Umbilical cord (tissue), 2 donors: ENCODE results near the gene PHF20. TPM values are rescaled to one million over a fixed set of nuclear protein-coding genes. Genes with fewer than 3 reads are reported as not detected.
"Not testable (repeated sequence)": the region's sequence is repeated elsewhere in the genome, so short reads cannot be mapped to it uniquely, and the experiment has no call there.

Experiments
- DNase-seq: peaks from one replicate; pipeline ENCODE4 v3.0.0-alpha.2; 2015; ENCODE audit warnings: low spot score
- total RNA-seq: library from RNA; depleted of rRNA; stranded (reverse); fragments of >200 nt; gene quantifications from one replicate; pipeline ENCODE4 v1.2.3, GENCODE V29; 2014; ENCODE audit warnings: low replicate concordance; ENCODE audit not compliant: insufficient read depth

Gene PHF20
- total RNA-seq, 1 donor from 2014 or later: 58.5 TPM

DNA sequence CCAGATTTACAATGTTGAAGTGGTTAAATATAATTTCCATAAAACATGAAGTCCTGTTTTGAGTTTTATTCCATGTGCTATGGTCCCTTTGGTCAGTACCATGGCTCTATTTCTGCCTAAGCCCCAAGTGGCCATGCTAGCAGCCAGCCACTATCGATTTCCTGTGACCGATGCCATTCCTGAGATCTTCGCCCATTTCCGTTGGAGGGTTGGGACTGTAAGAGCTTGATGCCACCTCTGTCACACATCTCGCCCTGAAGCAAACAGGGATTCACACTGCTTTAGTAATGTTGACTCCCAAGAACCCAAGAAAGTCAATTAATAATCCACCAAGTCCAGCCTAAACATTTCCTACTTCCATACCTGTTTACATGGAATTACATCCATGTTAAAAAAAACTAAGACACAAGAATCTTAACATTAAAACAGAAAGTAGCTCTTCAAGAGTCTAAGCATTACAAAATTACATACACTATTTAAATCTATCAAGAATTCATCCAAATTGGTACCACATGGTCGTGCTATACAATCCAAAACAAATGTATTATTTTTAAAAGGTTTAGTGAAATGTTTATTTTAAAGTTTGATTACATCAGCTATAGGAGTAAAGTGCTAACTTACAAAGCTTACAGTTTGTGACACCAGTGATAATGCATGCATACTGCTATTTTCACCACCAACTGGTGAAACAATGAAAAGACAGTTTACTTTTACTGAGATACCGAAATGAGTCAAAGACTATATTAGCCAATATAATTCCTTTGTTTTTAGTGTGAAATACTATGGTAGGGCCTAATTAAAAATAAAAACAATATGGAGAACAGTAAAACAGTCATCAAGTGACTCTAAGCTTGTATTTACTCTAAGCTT lies 32.3 kb upstream of the PHF20 start:
- no peak for DNase-seq

DNA sequence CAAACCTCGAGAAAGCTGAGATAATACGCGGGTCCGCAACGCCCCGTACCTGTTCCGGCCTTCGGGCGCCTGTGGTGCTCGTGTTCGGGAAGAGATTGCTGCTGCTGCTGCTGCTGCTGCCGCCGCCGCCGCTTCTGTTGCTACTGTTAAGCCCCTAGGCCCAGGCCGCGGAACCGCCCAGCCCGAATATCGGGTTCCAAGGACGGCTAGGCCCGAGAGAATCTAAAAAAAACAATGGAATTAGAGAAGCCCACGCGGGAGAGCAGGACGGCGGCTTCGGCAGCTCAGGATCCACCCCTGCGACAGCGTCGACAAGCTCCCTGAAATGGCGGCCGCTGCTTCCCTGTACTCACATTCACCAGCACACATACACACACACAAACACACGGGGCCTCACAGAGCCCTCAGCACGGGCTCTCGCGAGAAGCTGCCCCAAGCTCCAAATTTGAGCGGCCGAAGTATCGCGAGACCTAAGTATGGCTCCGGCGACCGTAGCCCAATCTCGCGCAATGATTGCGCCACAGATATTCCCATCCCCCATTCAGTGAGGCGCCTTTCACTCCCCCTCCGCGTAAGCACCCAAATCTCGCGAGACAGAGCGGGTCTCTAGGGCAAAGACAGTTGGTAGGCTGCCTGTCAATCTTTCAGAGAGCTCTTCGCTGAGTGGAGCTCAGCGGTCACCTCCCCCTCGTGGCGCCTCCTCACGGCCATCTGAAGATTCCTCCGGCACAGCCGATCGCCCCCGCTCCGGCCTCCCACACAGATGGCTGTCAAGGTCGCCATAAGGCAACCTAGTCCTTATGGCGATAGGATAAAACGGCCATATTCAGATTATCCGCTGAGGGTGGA lies 29.7 kb upstream of the PHF20 start, which contains the start of gene RBM39:
Gene RBM39 (minus strand): TSS at position 369 of the 849 bp plus-strand sequence. CDS start 1,386 bp downstream, outside the sequence.
- DNase-seq: peak; percentile 100

DNA sequence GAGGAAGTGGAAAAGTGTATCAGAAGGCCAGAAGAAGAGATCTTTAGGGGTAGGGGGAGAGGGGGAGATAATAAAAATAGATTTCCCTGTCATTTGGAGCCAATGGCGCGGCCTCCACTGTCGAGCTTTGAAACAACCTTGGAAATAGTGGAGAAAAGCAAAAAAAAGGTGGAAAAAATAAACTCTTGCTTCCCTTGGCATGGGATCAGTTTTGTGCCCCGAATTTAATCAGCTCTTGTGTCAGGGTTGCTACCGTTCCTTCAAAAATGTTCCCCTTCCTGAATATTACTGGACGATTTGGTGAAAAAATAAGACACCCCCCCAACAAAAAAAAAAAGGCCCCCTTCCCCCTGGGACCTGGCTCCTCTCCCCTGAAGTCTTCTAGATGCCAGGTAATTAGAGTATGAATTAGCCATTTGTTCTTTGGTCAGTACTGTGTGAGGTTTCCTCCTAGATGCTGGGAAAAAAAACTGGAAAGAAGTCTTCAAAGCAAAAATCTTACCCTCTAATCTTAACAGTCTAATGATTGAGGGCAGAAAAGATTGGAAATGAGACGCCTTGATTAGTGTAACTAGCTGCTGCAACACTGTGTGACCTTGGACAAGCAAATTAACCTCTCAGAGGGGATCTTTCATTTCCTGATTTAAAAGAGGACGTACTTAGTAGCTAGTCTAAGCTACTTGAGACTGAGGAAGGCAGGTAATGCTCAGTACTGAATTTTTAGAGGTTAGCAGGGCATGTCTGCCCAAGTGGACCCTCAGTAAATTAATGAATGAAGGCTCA lies 28.9 kb upstream of the PHF20 start:
- peak; percentile 32 for DNase-seq

- DNase-seq: peak; percentile 18
Observed at GRCh38 chr20:35743693-35744491, 27.9 kb upstream of the PHF20 start.

GRCh38 chr20:35744492-35744841 lies 27.3 kb upstream of the PHF20 start:
- not testable (repeated sequence) for DNase-seq

GRCh38 chr20:35750611-35751010 lies 21.2 kb upstream of the PHF20 start:
- DNase-seq: no peak

DNA sequence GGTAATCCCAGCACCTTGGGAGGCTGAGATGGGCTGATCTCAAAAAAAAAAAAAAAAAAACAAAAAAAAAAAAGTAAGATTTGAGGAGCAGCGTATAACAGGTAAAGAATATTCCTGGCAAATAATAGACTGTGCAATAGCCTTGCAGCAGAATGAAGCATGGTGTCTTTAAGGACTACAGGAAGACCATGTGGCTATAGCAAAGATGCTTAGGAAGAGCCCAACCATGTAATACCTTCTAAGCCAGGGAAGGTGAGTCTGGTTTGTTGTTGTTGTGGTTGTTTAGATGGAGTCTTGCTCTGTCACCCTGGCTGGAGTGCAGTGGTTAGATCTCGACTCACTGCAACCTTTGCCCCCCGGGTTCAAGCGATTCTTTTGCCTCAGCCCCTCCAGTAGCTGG lies 15.4 kb upstream of the PHF20 start:
- no peak for DNase-seq

DNA sequence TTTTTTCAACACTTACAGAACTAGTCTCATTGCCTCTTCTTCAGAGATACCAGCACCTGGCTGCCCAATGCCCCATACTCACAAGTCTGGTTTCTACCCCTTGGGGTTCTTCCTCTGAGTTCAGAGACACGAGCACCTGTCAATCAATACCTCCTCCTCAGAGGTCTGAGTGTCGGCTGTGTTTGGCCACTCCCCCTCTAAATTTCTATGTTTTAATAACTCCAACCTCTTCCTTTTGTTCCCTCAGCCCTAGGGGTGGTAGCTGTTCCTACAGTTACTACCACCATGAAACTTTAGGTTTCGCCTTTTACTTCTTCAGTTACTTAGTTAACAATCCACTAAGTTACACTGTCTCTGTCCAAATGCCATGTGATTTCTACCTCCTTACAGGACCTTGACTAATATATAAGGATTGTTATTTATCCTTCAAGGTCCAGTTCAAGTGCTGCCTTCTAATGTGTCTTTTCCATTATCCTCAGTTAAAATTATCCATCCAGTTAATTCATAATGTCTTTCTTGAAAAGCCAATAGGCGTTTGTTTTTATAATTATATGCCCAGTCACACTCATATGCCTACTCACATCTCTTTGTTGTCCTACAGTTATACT lies 14.6 kb upstream of the PHF20 start:
- DNase-seq: no peak

DNA sequence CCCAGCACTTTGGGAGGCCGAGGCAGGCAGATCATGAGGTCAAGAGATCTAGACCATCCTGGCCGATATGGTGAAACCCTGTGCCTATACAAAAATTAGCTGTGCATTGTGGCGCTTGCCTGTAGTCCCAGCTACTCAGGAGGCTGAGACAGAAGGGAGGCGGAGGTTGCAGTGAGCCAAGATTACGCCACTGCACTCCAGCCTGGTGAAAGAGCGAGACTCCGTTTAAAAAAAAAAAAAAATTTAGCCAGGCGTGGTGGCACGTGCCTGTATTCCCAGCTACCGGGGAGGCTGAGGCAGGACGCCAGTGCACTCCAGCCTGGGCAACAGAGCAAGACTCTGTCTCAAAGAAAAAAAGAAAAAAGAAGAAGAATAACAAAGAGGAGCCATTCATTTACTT lies 10.3 kb upstream of the PHF20 start:
- not testable (repeated sequence) for DNase-seq

- DNase-seq: no peak
Observed at GRCh38 chr20:35762461-35762860, 9.4 kb upstream of the PHF20 start.

- DNase-seq: not testable (repeated sequence)
Observed at GRCh38 chr20:35764936-35765335, 6.9 kb upstream of the PHF20 start.

GRCh38 chr20:35766843-35767242 lies 5.0 kb upstream of the PHF20 start:
- DNase-seq: no peak

DNA sequence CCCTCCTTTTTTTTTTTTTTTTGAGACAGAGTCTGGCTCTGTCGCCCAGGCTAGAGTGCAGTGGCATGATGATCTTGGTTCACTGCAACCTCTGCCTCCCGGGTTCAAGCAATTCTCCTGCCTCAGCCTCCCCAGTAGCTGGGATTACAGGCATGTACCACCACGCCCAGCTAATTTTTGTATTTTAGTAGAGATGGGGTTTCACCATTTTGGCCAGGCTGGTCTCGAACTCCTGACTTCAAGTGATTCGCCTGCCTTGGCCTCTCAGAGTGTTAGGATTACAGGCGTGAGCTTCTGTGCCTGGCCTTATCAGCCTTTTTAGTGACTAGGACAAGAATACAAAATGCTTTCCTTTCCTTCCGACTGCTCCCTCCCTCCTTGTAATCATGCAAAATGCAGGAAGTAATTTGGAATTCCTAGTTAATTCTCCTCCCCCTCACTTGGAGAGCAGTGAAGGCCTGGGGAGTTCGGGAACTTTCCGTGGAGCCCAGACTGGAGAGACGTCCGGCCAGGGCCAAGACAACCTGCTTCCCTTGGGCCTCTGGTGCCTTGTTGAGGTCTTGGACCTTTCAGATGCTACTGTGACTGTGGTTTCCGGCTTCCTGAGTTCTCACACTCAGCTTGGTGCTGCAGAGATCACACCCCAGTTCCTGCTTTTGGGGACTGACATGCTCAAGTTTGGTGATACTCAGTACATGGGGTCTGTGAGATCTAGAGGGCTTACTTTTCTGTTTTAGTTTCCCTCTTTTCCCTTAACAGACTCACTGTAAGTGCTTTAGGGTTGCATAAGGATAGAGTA lies 3.9 kb upstream of the PHF20 start:
- DNase-seq: peak; percentile 31

DNA sequence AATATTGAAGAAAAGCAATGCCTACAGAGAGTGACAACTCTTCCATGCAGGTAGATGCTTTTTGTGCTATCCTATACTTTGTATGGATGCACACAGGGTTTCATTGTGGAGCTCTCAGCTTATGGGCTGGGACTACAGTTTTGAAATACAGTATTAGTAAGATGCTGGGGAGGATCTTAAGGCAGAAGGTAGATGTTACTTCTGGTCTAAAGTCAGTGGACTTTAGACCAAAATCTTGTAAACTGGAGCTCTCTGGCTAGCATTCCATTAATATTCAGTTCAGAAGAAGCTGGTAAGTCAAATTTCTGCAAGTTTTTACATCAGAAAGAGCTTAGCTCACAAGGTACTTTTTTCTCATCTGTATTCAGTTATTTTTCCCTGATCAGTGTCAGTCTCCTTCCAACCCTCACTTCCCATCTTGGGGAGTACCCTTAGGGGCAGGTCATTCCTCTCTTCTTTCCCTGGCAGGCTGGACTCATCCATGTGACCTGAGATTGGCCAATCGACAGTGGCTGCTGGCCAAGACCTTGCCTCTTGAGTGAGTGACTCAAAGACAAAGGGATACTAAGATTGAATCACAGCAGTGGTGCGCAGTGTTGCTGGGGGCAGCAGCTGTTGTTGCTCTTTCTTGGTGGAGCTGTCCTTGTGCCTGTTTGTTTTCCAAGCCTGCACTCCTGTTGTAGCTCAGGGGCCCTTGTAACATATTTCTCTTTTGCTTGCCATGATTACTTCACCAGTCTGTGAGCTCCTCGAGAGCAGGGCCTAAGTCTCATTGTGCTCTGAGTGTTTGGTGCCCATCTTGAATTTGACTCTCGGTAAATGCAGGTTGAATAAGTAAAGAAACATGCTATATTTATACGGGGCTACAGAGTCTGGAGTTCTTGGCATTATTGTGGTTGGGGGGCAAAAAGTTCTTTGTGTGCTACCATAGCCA lies 2.8 kb upstream of the PHF20 start:
- peak; percentile 82 for DNase-seq

DNA sequence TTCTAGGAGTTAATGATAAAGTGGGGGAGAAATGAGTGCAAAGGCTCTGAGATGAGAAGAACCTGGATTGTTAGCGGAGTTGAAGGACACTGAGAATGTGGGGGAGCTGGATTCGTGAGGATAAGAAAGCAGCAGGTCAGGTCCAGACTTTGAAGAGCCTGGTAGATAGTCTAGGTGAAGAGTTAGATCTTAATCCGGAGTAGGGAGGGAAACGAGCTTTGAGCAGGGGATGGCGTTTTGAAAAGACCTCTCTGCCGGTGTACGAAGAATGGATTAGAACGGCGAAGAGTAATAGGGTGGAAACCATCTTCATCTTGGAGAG lies 487 bp upstream of the PHF20 start:
- DNase-seq: no peak

DNA sequence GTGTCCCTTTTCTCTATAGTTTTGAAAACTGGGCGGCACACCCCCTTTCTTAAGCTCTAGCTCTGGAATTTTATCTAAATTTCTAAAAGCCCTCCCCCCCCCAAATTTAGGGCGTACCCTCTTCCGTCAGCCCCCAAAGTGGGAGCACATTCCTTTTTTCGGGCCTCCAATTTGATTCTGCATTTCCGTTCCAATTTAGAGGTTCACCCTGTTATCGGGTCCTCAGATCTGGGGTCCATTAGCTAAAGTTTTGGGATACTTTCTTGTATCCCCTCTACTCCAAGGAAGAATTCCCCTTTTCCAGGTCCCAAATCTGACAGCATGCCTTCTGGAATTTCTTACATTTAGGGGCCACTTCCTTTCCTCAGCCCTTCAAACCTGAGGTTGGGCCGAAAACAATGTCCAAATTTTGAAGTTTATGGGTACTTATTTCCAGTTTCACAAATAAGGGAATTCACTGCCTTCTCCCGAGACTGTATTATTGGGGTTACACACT lies 796 bp downstream of the PHF20 start:
- no peak for DNase-seq

DNA sequence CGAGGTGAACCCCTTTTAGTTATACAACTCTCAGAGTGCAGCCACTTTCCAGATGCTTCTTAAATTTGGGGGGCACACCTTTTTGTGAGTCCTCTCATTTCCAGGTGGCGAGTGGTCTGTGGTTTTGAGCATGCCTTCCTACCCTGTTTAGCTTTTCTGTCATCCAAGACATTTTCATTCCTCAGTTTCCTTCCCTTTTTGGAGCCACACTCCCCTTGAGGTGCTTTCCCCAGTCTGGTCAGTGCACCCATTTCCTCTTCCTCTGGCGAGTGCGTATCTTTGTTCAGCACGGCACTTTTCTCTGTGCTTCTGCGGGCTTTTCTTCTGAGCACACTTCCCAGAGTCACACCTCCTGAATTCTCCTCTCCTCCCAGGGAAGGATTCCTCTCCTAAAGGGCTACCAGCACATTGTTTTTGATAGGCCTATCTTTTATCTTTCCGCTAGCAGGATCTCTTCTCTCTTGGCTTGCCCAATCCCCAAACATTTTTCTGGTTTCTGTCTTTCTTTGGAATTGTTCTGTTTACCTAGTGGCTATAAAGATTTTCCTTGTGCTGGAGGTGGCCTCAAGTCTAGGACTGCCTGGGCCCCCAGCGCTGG lies 1.4 kb downstream of the PHF20 start:
- DNase-seq: peak; percentile 31

- no peak for DNase-seq
Observed at GRCh38 chr20:35774391-35774790, 2.6 kb downstream of the PHF20 start.
